Measurements from ENCODE around the gene PNPLA6.

DNA sequence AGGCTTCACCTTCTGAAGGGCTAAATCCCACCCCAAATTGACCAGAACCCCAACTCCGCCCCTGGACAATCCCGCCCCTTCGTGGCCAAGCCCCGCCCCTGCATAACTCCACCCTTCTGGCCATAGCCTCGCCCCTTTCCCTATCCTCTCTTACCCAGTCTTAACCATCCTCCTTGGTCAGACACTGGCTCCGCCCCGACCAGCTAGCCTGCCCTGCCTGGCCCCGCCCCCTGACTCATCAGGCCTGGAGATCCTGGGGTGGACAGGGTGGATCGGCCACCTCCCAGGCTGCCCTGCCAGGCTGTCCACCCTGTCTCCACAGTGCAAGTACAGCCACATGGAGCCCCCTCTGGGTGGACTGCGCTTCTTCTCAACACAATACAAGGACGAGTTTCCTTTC lies 27.6 kb upstream of the PNPLA6 start:
- TF ChIP-seq MTA1 (IDR thresholded peaks at IDR 0.05; ENCODE audit: borderline replicate concordance), result no peak
- TF ChIP-seq, protein P1, sequence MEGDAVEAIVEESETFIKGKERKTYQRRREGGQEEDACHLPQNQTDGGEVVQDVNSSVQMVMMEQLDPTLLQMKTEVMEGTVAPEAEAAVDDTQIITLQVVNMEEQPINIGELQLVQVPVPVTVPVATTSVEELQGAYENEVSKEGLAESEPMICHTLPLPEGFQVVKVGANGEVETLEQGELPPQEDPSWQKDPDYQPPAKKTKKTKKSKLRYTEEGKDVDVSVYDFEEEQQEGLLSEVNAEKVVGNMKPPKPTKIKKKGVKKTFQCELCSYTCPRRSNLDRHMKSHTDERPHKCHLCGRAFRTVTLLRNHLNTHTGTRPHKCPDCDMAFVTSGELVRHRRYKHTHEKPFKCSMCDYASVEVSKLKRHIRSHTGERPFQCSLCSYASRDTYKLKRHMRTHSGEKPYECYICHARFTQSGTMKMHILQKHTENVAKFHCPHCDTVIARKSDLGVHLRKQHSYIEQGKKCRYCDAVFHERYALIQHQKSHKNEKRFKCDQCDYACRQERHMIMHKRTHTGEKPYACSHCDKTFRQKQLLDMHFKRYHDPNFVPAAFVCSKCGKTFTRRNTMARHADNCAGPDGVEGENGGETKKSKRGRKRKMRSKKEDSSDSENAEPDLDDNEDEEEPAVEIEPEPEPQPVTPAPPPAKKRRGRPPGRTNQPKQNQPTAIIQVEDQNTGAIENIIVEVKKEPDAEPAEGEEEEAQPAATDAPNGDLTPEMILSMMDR (IDR thresholded peaks at IDR 0.05 in 2 of 3, conservative IDR thresholded peaks at IDR 0.05 in 1 of 3; ENCODE audit: insufficient read depth in 2 of 3, low read depth in 1 of 3, low read length in 3 of 3), result 0 out of 6 replicates have a peak, but pooled peaks of 1 of the 3 experiments have one; percentile 1
- TF ChIP-seq BHLHE40 (IDR thresholded peaks at IDR 0.05; ENCODE audit: low read length), result no peak
- TF ChIP-seq CBX8 (IDR thresholded peaks at IDR 0.05; ENCODE audit: borderline replicate concordance, extremely low read depth, low read depth, low read length, poor library complexity, severe bottlenecking), result no peak
- TF ChIP-seq ARID3A (IDR thresholded peaks at IDR 0.05; ENCODE audit: borderline replicate concordance, low read depth, low read length), result no peak
- no peak for TF ChIP-seq NCOA1 (IDR thresholded peaks at IDR 0.05; ENCODE audit: low read depth)
- TF ChIP-seq GABPB1 (CRISPR knock-in tag; IDR thresholded peaks at IDR 0.05), result no peak
- TF ChIP-seq ZNF224 (CRISPR knock-in tag; IDR thresholded peaks at IDR 0.05), result no peak
- TF ChIP-seq SMC3 (conservative IDR thresholded peaks at IDR 0.05; ENCODE audit: insufficient read depth, low read depth, low read length), result no peak
- TF ChIP-seq TAF1 (IDR thresholded peaks at IDR 0.05; ENCODE audit: control insufficient read depth, extremely low read depth, insufficient read depth, low read length, severe bottlenecking), result no peak
- no peak for TF ChIP-seq ZNF707 (CRISPR knock-in tag; conservative IDR thresholded peaks at IDR 0.05)
- TF ChIP-seq, protein P2, sequence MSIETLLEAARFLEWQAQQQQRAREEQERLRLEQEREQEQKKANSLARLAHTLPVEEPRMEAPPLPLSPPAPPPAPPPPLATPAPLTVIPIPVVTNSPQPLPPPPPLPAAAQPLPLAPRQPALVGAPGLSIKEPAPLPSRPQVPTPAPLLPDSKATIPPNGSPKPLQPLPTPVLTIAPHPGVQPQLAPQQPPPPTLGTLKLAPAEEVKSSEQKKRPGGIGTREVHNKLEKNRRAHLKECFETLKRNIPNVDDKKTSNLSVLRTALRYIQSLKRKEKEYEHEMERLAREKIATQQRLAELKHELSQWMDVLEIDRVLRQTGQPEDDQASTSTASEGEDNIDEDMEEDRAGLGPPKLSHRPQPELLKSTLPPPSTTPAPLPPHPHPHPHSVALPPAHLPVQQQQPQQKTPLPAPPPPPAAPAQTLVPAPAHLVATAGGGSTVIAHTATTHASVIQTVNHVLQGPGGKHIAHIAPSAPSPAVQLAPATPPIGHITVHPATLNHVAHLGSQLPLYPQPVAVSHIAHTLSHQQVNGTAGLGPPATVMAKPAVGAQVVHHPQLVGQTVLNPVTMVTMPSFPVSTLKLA (conservative IDR thresholded peaks at IDR 0.05), result no peak
- no peak for TF ChIP-seq EZH2 (IDR thresholded peaks at IDR 0.05; ENCODE audit: borderline replicate concordance, low read depth, low read length)
- TF ChIP-seq RFX7 (CRISPR knock-in tag; IDR thresholded peaks at IDR 0.05), result no peak
